Astrocyte of the spinal cord (primary cell): ENCODE results near the gene NEK6.

Source experiments
- DNase-seq: peaks from one replicate; pipeline ENCODE4 v3.0.0; 2011; ENCODE audit warnings: low read depth, low spot score
- H3K4me3 ChIP-seq: 2 replicates; pipeline ENCODE4 v1.5.1; 2011; ENCODE audit warnings: low read depth, mild to moderate bottlenecking, low read length, moderate library complexity
- in situ Hi-C: cut with HindIII; loops from 2 replicates; pipeline ENCODE4 v1.10.0; 2017; ENCODE audit warnings: low sequenced_read_pairs
- TF ChIP-seq, protein P1 (sequence below): IDR thresholded peaks from 2 replicates; pipeline ENCODE4 v1.5.1; 2012; ENCODE audit warnings: low read depth, mild to moderate bottlenecking, low read length, inconsistent platforms

The NEK6 gene

GRCh38 chr9:124306098-124306735 is 48.5 kb downstream of the NEK6 start:
- DNase-seq = peak; percentile 90
- TF ChIP-seq, protein P1, sequence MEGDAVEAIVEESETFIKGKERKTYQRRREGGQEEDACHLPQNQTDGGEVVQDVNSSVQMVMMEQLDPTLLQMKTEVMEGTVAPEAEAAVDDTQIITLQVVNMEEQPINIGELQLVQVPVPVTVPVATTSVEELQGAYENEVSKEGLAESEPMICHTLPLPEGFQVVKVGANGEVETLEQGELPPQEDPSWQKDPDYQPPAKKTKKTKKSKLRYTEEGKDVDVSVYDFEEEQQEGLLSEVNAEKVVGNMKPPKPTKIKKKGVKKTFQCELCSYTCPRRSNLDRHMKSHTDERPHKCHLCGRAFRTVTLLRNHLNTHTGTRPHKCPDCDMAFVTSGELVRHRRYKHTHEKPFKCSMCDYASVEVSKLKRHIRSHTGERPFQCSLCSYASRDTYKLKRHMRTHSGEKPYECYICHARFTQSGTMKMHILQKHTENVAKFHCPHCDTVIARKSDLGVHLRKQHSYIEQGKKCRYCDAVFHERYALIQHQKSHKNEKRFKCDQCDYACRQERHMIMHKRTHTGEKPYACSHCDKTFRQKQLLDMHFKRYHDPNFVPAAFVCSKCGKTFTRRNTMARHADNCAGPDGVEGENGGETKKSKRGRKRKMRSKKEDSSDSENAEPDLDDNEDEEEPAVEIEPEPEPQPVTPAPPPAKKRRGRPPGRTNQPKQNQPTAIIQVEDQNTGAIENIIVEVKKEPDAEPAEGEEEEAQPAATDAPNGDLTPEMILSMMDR = no peak
- in situ Hi-C loops = no loop called here
- no peak overlapping the region for H3K4me3 ChIP-seq

DNA sequence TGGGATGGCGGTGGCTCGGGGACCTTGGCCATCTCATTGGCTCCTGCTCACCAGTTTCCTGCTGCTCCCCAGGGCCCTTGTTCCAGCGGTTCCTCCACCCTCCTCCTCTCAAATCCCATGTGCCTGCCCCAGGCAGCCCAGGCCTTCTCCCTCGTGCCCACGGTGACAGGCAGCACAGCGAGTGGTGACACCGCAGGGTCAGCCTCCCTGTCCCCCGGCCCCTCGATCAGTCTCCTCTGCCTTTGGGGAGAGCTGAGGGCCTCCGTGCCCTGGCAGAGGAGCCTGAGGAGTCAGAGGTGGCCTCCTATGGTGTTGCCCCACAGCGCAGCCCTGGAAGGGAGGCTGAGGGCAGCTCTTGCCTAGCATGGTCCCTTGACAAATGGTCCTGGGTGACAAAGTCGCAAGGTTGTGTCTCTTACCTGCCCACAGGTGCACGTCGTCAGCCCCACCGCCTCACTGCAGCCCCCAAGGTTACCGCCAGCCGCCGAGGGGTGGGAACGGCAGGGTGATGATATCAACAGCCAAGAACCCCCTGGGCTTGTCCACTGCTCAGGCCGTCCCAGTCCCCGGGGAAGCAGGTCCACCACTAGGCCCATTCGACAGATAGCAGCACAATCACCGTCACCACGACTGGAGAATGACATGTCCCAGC is 49.8 kb downstream of the NEK6 start:
- in situ Hi-C loops = no loop called here
- TF ChIP-seq, protein P1 = no peak
- no peak for DNase-seq
- no peak overlapping the region for H3K4me3 ChIP-seq

DNA sequence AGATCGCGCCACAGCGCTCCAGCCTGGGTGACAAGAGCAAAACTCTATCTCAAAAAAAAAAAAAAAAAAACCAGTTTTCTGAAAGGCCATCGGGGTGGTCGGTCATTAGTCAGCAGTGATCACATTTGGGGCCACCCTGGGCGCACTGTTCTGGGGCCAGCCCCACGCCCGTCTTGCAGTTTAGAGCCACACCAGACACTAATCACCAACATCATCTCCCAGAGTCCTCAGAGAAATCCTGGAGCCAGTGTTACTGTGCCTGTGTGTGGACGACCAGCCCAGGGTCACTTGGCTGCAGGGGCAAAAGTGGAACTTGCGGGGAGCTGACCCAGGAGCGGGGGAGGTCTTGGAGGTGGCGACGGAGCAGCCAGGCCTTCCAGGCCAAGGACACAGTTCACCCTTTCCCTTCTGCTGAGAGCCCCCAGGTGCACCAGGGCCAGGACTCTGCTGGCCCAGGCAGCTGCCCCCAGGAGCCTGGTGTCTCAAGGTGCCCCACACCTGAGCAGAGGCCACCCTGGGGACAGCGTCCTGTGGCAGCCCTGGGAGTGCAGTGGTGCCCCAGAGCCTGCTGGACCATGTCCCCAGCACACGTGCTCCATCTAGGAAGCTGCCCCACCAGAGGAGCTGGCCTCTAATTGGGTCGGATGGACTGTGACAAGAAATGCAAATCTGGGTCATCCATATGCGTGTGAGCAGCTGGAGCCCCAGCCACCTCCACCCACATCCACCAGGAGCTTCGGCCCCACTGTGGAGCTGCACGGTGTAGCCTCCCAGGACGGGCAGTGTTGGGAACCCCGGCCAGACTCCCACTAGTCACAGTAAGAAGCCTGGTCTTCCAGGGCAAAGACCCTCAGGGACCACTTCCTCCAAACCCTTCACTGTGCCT is 51.1 kb downstream of the NEK6 start:
- H3K4me3 ChIP-seq = no peak overlapping the region
- DNase-seq = no peak
- in situ Hi-C loops = no loop called here
- TF ChIP-seq, protein P1 = no peak

GRCh38 chr9:124309667-124310084 is 51.9 kb downstream of the NEK6 start:
- DNase-seq = peak; percentile 98
- TF ChIP-seq, protein P1 = no peak
- no peak overlapping the region for H3K4me3 ChIP-seq
- in situ Hi-C loops = no loop called here

GRCh38 chr9:124311283-124311682 is 53.5 kb downstream of the NEK6 start:
- no peak overlapping the region for H3K4me3 ChIP-seq
- TF ChIP-seq, protein P1 = no peak
- no peak for DNase-seq
- in situ Hi-C loops = no loop called here
